Endothelial cell of umbilical vein (primary cell): ENCODE data around the gene RPLP1. TPM values are rescaled to one million over a fixed set of nuclear protein-coding genes. Genes with fewer than 3 reads are reported as not detected.

ENCODE experiments used
- BruUV-seq: library from RNA; stranded (reverse); fragments of 400-500 nt; replicated peaks from 2 replicates; lab custom pipeline; 2021; lab: Mats Ljungman, UMichigan
- CTCF ChIA-PET: fragments of 300-600, 350-600 bp; sonication (Branson Sonifier 250); formaldehyde crosslinking; loops from one replicate; lab custom pipeline; 2021; ENCODE audit warnings: antibody characterized with exemption, inconsistent platforms; lab: Charles Lee
- POLR2A ChIA-PET: fragments of 300-600, 350-600 bp; sonication (Branson Sonifier 250); formaldehyde crosslinking; loops from one replicate; lab custom pipeline; 2021; ENCODE audit warnings: antibody characterized with exemption, inconsistent platforms; lab: Charles Lee
- DNase-seq: peaks from one replicate; pipeline ENCODE4 v3.0.0-alpha.2; 2011; ENCODE audit warnings: low read depth, low spot score
- FAIRE-seq: peaks from 2 replicates; lab custom pipeline; 2011; peaks lifted over from hg19 to GRCh38; lab: Jason Lieb, UNC
- H2AFZ ChIP-seq: 2 replicates; pipeline ENCODE4 v1.6.0; 2012; ENCODE audit warnings: low read depth, low read length, control low read depth, inconsistent platforms
- H3K27ac ChIP-seq: 2 replicates; pipeline ENCODE4 v1.5.1; 2011; ENCODE audit warnings: low read depth, mild to moderate bottlenecking, control low read depth, low read length, moderate library complexity; ENCODE audit not compliant: insufficient read depth
- H3K27me3 ChIP-seq, 2 experiments: 2 replicates each; pipeline versions ENCODE4 v1.6.0 to v1.6.1; 2011; ENCODE audit warnings: low read length in 2 of 2, mixed read lengths in 1 of 2; ENCODE audit not compliant: control insufficient read depth in 2 of 2, insufficient read depth in 2 of 2
- H3K36me3 ChIP-seq, 2 experiments: 2 replicates in 1 of 2; 3 replicates in 1 of 2; pipeline ENCODE4 v1.5.1; 2011; ENCODE audit warnings: low read length in 2 of 2, mild to moderate bottlenecking in 1 of 2, moderate library complexity in 1 of 2; ENCODE audit not compliant: control insufficient read depth in 2 of 2, insufficient read depth in 2 of 2; ENCODE audit errors: extremely low read depth in 1 of 2
- H3K4me1 ChIP-seq: 3 replicates; pipeline ENCODE4 v1.5.1; 2011; ENCODE audit warnings: mild to moderate bottlenecking, low read length; ENCODE audit not compliant: control insufficient read depth, insufficient read depth; ENCODE audit errors: extremely low read depth
- H3K4me2 ChIP-seq: 2 replicates; pipeline ENCODE4 v1.6.1; 2011; ENCODE audit warnings: low read length, control low read depth, mixed read lengths; ENCODE audit not compliant: insufficient read depth
- H3K4me3 ChIP-seq, 3 experiments: fragments of 200-600 bp in 1 of 3; sonication (generic), shearing (Covaris generic) in 1 of 3; replicated peaks in 1 of 3; 2 replicates each; pipeline ENCODE4 v1.5.1; 2011 to 2016; ENCODE audit warnings: control low read depth in 3 of 3, low read length in 3 of 3, mild to moderate bottlenecking in 2 of 3, inconsistent platforms in 1 of 3, low read depth in 1 of 3, moderate library complexity in 1 of 3; ENCODE audit not compliant: insufficient read depth in 1 of 3
- H3K79me2 ChIP-seq: 2 replicates; pipeline ENCODE4 v1.6.0; 2012; ENCODE audit warnings: low read length, inconsistent platforms; ENCODE audit not compliant: control insufficient read depth, insufficient read depth
- H3K9ac ChIP-seq: replicated peaks from 2 replicates; pipeline ENCODE3; 2011; ENCODE audit warnings: low read length, control low read depth; ENCODE audit not compliant: insufficient read depth; ENCODE audit errors: extremely low read depth
- H3K9me1 ChIP-seq: replicated peaks from 3 replicates; pipeline ENCODE4 v1.6.0; 2011; ENCODE audit warnings: mild to moderate bottlenecking, low read length; ENCODE audit not compliant: control insufficient read depth, insufficient read depth; ENCODE audit errors: extremely low read depth
- H3K9me3 ChIP-seq: replicated peaks from 2 replicates; pipeline ENCODE4 v1.5.1; 2012; ENCODE audit warnings: low read length, inconsistent platforms; ENCODE audit not compliant: control insufficient read depth, insufficient read depth
- H4K20me1 ChIP-seq: replicated peaks from 2 replicates; pipeline ENCODE3; 2011; ENCODE audit warnings: mild to moderate bottlenecking, low read length; ENCODE audit not compliant: control insufficient read depth, insufficient read depth; ENCODE audit errors: extremely low read depth
- CTCF ChIP-seq, 2 donors: IDR thresholded peaks; 1 replicate in 1 of 2; 2 replicates in 1 of 2; pipeline ENCODE4 v1.5.1; 2011; ENCODE audit warnings: low read length in 2 of 2, mild to moderate bottlenecking in 2 of 2, moderate library complexity in 2 of 2, control low read depth in 1 of 2, inconsistent platforms in 1 of 2, low read depth in 1 of 2; ENCODE audit not compliant: insufficient read depth in 1 of 2; ENCODE audit errors: extremely low read depth in 1 of 2
- EZH2 ChIP-seq: IDR thresholded peaks from 2 replicates; pipeline ENCODE4 v1.6.1; 2012; ENCODE audit warnings: borderline replicate concordance, low read depth, mild to moderate bottlenecking, moderate library complexity, low read length, inconsistent platforms; ENCODE audit not compliant: severe bottlenecking
- FOS ChIP-seq: IDR thresholded peaks from 2 replicates; pipeline ENCODE4 v1.6.1; 2011; ENCODE audit warnings: mild to moderate bottlenecking, low read length, moderate library complexity, borderline replicate concordance; ENCODE audit not compliant: insufficient read depth
- GATA2 ChIP-seq: IDR thresholded peaks from 2 replicates; pipeline ENCODE4 v1.7.0; 2011; ENCODE audit warnings: low read depth, mild to moderate bottlenecking, moderate library complexity, mixed read lengths, low read length; ENCODE audit not compliant: insufficient read length, insufficient read depth
- JUN ChIP-seq: IDR thresholded peaks from 2 replicates; pipeline ENCODE4 v1.6.1; 2011; ENCODE audit warnings: borderline replicate concordance, low read depth; ENCODE audit not compliant: insufficient read length, insufficient read depth
- MAX ChIP-seq: IDR thresholded peaks from 2 replicates; pipeline ENCODE4 v1.6.1; 2011; ENCODE audit not compliant: insufficient read depth, insufficient read length
- MYC ChIP-seq: IDR thresholded peaks from one replicate; pipeline ENCODE4 v1.6.1; 2011; ENCODE audit warnings: mild to moderate bottlenecking, low read depth, low read length
- POLR2A ChIP-seq: IDR thresholded peaks from 2 replicates; pipeline ENCODE4 v1.6.1; 2012; ENCODE audit warnings: low read depth, mild to moderate bottlenecking, control low read depth, low read length
- POLR2AphosphoS5 ChIP-seq: IDR thresholded peaks from 2 replicates; pipeline ENCODE4 v1.6.1; 2012; ENCODE audit warnings: low read depth, mild to moderate bottlenecking, control low read depth, low read length, moderate library complexity; ENCODE audit not compliant: insufficient read depth
- dilution Hi-C: fragments of 300-500 bp; cut with MboI; formaldehyde crosslinking; loops from one replicate; pipeline ENCODE4 v1.15.0; 2019; ENCODE audit warnings: low sequenced_read_pairs; ENCODE audit not compliant: extremely low pct_ligation_motif_present
- intact Hi-C: fragments of 100-400 bp; cut with micrococcal nuclease; formaldehyde crosslinking; loops from one replicate; pipeline ENCODE4 v1.10.0; 2022
- polyA plus RNA-seq, 4 experiments: library from polyadenylated mRNA; depleted of rRNA in 3 of 4; stranded (reverse) in 3 of 4; unstranded in 1 of 4; fragments of >200 nt; gene quantifications; 2 replicates each; pipeline versions ENCODE4 v1.2.1 to v1.2.3, GENCODE V29; 2011 to 2012; ENCODE audit warnings: missing spikeins in 1 of 4
- total RNA-seq: library from RNA; stranded (reverse); gene quantifications from 2 replicates; pipeline ENCODE4 v1.2.3, GENCODE V29; 2021

The RPLP1 gene
- total and polyA plus RNA-seq, 2 donors (not counting 3 experiments of a cell fraction or from before 2014, with no cell fraction given): 1,603 to 2,985 TPM

- Histone ChIP-seq H3K4me2 (no peak overlapping the region), H3K4me1 (no peaks in the 10 kb centered on the region), H3K9me1 (no peaks in the 10 kb centered on the region), H2AFZ (no peak overlapping the region), H3K36me3 (no peaks in the 10 kb centered on the region), H3K79me2 (no peaks in the 10 kb centered on the region), H3K4me3 (no peak overlapping the region), H3K27me3 (peaks cover 0 to 1% of the 10 kb centered on the region in 2 experiments), H3K9me3 (no peaks in the 10 kb centered on the region), H3K27ac (no peak overlapping the region), H3K9ac (no peak overlapping the region), H4K20me1 (no peaks in the 10 kb centered on the region)
- DNase-seq (no peak), FAIRE-seq (no peak)
- no TSS peak for BruUV-seq
- ChIA-PET CTCF (no interaction called here), POLR2A (no interaction called here)
- no peak for TF ChIP-seq JUN
- no peak for TF ChIP-seq POLR2A
- no peak for TF ChIP-seq FOS
- no peak for TF ChIP-seq CTCF (IDR thresholded peaks at IDR 0.05; ENCODE audit: extremely low read depth in 1 of 2, insufficient read depth in 1 of 2, low read depth in 1 of 2, low read length in 2 of 2)
- no peak for TF ChIP-seq POLR2AphosphoS5
- TF ChIP-seq GATA2: no peak
- no peak for TF ChIP-seq MAX
- TF ChIP-seq EZH2: no peak
- no peak for TF ChIP-seq MYC
- dilution Hi-C loops: no loop called here
- intact Hi-C loops: no loop called here
Observed at GRCh38 chr15:69496001-69496400, 43.4 kb downstream of the RPLP1 start.
